GM23248 (cell line): ENCODE measurements around the gene CDKN2AIPNL.

Experiments used
- EZH2 ChIP-seq: fragments of 200-600 bp; sonication (generic); IDR thresholded peaks from 2 replicates; pipeline ENCODE4 v1.6.1; 2018; ENCODE audit warnings: antibody characterized with exemption, mild to moderate bottlenecking; ENCODE audit not compliant: insufficient read depth, poor library complexity, severe bottlenecking
- EZH2phosphoT487 ChIP-seq: fragments of 200-600 bp; sonication (generic); IDR thresholded peaks from 2 replicates; pipeline ENCODE4 v1.6.1; 2018; ENCODE audit warnings: antibody characterized with exemption, moderate library complexity, mild to moderate bottlenecking, low read depth; ENCODE audit not compliant: insufficient read depth

- no peak for TF ChIP-seq EZH2phosphoT487
- no peak for TF ChIP-seq EZH2
Observed at GRCh38 chr5:134409321-134409720, 2.4 kb downstream of the CDKN2AIPNL start.
